Heart left ventricle (tissue), 16 donors: ENCODE data around the gene PYROXD2. TPM values are rescaled to one million over a fixed set of nuclear protein-coding genes. Genes with fewer than 3 reads are reported as not detected.

ENCODE experiments used
- ATAC-seq, 4 donors: fragments of 200-7000 bp; cut with Tn5 transposase; one replicate each; pipeline ENCODE4 v1.9.1; 2020 to 2022; ENCODE audit warnings: moderate library complexity in 4 of 4, mild to moderate bottlenecking in 3 of 4, moderate number of reproducible peaks in 1 of 4
- DNase-seq, 5 donors: peaks; one replicate each; pipeline ENCODE4 v3.0.0-alpha.2; 2020
- H3K27ac ChIP-seq, 12 donors: fragments of 200-600 bp; sonication (generic) in 4 of 12; one replicate each; pipeline versions ENCODE4 v1.5.0 to v1.8.0; 2016 to 2022; ENCODE audit warnings: mild to moderate bottlenecking in 2 of 12
- H3K27me3 ChIP-seq, 9 donors: fragments of 200-600 bp; sonication (generic) in 2 of 9; one replicate each; pipeline versions ENCODE4 v1.5.1 to v1.8.0; 2016 to 2022; ENCODE audit warnings: mild to moderate bottlenecking in 3 of 9
- H3K36me3 ChIP-seq, 9 donors: fragments of 200-600 bp; sonication (generic) in 2 of 9; one replicate each; pipeline versions ENCODE4 v1.5.0 to v1.8.0; 2018 to 2022; ENCODE audit warnings: mild to moderate bottlenecking in 2 of 9
- H3K4me1 ChIP-seq, 12 donors: fragments of 200-600 bp; sonication (generic) in 4 of 12; one replicate each; pipeline versions ENCODE4 v1.5.0 to v1.8.0; 2016 to 2022; ENCODE audit warnings: mild to moderate bottlenecking in 3 of 12
- H3K4me3 ChIP-seq, 12 donors: fragments of 200-600 bp; sonication (generic) in 4 of 12; one replicate each; pipeline versions ENCODE4 v1.5.0 to v1.8.0; 2017 to 2022; ENCODE audit warnings: mild to moderate bottlenecking in 9 of 12, moderate library complexity in 4 of 12
- H3K9me3 ChIP-seq, 12 donors: fragments of 200-600 bp; sonication (generic) in 4 of 12; one replicate each; pipeline versions ENCODE4 v1.5.0 to v1.8.0; 2016 to 2022; ENCODE audit warnings: mild to moderate bottlenecking in 1 of 12
- POLR2A ChIP-seq, 2 donors: fragments of 450-650 bp; IDR thresholded peaks; one replicate each; pipeline ENCODE4 v1.6.1; 2017; ENCODE audit warnings: antibody characterized with exemption in 2 of 2, mild to moderate bottlenecking in 2 of 2, moderate library complexity in 2 of 2
- WGBS, 4 donors: extraction: QIAGEN DNeasy Blood & Tissue Kit in 2 of 4; methylation state at CpG; one replicate each; pipeline versions ENCODE4 v1.1.5 to v1.1.7; 2013 to 2018; 5-methylcytosine and 5-hydroxymethylcytosine counted together
- intact Hi-C, 10 donors: fragments of 100-400 bp; cut with DNase I; formaldehyde crosslinking; loops; one replicate each; pipeline versions ENCODE4 v1.11.1 to v1.14.2; 2022
- polyA plus RNA-seq, 2 donors: library from polyadenylated mRNA; stranded (reverse); fragments of 200-250 nt; gene quantifications; one replicate each; pipeline ENCODE4 v1.2.3, GENCODE V29; 2013
- total RNA-seq, 9 donors: library from RNA; depleted of rRNA in 2 of 9; stranded (reverse); fragments of >200 nt in 2 of 9; fragmentation: NEBNext Ultra II Directional in 3 of 9; extraction: Animal tissue kit (Norgen Biotek cat#: 25700) in 3 of 9; gene quantifications; one replicate each; pipeline versions ENCODE4 v1.1.0 to v1.2.4, GENCODE V29; 2016 to 2023
- TF ChIP-seq, protein P1 (sequence below), 12 donors: fragments of 200-600 bp; sonication (generic) in 4 of 12; IDR thresholded peaks; one replicate each; pipeline versions ENCODE4 v1.5.0 to v1.8.0; 2018 to 2022; ENCODE audit warnings: antibody characterized with exemption in 12 of 12, mild to moderate bottlenecking in 5 of 12
- donor health status: ischemic (EF 13 %, LVEDD 7.1; RV severe dilation, severe dysfunction).
- donor health status: healthy with polysubstance abuse.
- donor health status: DM: no; HTN: yes; CAD: no.
- donor health status: DM: no; HTN: no; CAD: no.
- donor health status: ischemic (EF 25% LVEDD 6.9; RV normal size, moderate dysfunction).
- donor health status: ischemic (EF 25% LVEDD 5.7; RV mildly dilated, moderate dysfunction).
- donor health status: healthy.
- donor health status: DM: yes; HTN: yes; CAD: no.
- donor health status: ischemic (EF 35%, LVEDD 5.7; RV mildly dilated, moderate dysfunction).
- donor health status: nonischemic (EF 11% LVEDD 7.7; RV severe dilation, severe dysfunction).
- donor health status: DM: yes; HTN: yes; CAD: no.
- donor health status: PGD.
- donor health status: ischemic (EF 29% LVEDD 5.4; RV normal size, mild dysfunction).
- donor health status: nonischemic (EF 23%, LVEDD 6.1; RV moderate dilation, normal function).

PYROXD2 gene
- total and polyA plus RNA-seq, 11 donors = 4.1 to 22.0 (median 11.1) TPM

GRCh38 chr10:98449287-98449686 is 34.3 kb upstream of the PYROXD2 start:
- peaks cover 0 to 13% (median 6%) of the 10 kb centered on the region in 9 donors for H3K36me3 ChIP-seq
- intact Hi-C loops = no loop called here
- ATAC-seq = no peak
- no peak overlapping the region for H3K4me3 ChIP-seq
- no peaks in the 10 kb centered on the region for H3K27me3 ChIP-seq
- DNase-seq = no peak
- H3K4me1 ChIP-seq = peaks cover 0 to 24% (median 6%) of the 10 kb centered on the region in 12 donors
- H3K27ac ChIP-seq = no peak overlapping the region
- no peaks in the 10 kb centered on the region for H3K9me3 ChIP-seq
- TF ChIP-seq, protein P1, sequence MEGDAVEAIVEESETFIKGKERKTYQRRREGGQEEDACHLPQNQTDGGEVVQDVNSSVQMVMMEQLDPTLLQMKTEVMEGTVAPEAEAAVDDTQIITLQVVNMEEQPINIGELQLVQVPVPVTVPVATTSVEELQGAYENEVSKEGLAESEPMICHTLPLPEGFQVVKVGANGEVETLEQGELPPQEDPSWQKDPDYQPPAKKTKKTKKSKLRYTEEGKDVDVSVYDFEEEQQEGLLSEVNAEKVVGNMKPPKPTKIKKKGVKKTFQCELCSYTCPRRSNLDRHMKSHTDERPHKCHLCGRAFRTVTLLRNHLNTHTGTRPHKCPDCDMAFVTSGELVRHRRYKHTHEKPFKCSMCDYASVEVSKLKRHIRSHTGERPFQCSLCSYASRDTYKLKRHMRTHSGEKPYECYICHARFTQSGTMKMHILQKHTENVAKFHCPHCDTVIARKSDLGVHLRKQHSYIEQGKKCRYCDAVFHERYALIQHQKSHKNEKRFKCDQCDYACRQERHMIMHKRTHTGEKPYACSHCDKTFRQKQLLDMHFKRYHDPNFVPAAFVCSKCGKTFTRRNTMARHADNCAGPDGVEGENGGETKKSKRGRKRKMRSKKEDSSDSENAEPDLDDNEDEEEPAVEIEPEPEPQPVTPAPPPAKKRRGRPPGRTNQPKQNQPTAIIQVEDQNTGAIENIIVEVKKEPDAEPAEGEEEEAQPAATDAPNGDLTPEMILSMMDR (IDR thresholded peaks at IDR 0.05) = no peak
- no peak for TF ChIP-seq POLR2A (IDR thresholded peaks at IDR 0.05)

GRCh38 chr10:98446661-98447221 is 31.8 kb upstream of the PYROXD2 start, which contains the start of gene HPS1:
HPS1 (minus strand) TSS chr10:98446935; CDS start chr10:98443240, 3,695 bp downstream.
- ATAC-seq = peak; percentile 90 to 98 (median 96)
- TF ChIP-seq, protein P1 (IDR thresholded peaks at IDR 0.05) = peak in 3 of 12 donors; percentile 10 to 22 (median 17)
- TF ChIP-seq POLR2A (IDR thresholded peaks at IDR 0.05) = peak; percentile 51 to 78

DNA sequence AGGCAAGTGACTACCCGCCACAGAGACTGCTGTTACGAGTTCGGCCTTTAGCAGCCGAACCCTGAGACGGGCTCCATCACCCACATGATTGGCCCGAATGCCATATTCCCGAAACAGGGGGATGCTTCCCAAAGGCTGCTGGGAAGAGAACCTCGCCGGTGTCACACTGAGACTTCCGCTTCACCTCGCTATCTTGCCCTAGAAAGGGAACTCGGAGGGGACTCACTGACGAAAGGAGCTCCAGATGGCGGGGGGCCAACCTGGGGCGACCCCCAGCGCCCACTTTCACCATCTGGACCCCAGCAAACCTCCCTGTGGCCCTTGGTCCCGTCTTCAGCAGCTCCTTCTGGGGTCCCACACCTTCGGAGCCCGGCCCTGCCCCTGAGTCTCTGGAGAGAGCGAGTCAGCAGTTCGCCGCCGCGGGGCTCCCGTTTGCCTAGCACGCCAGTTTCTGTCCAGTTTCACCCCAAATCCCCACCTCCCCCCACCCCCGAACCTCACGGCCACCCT is 31.2 kb upstream of the PYROXD2 start:
- intact Hi-C loops = no loop called here
- Histone ChIP-seq H3K4me3 (peak overlapping the region; percentile 56 to 93 (median 77)), H3K27ac (peak overlapping the region; percentile 60 to 95 (median 88)), H3K27me3 (no peaks in the 10 kb centered on the region), H3K9me3 (no peaks in the 10 kb centered on the region), H3K4me1 (peaks cover 0 to 26% (median 6%) of the 10 kb centered on the region in 12 donors), H3K36me3 (peaks cover 0 to 40% (median 29%) of the 10 kb centered on the region in 9 donors)
- TF ChIP-seq POLR2A (IDR thresholded peaks at IDR 0.05) = no peak
- TF ChIP-seq, protein P1 (IDR thresholded peaks at IDR 0.05) = no peak
- 4 to 13% (median 6%) methylated on average over 15 to 28 of the region's 28 CpGs for WGBS, 4 donors
- ATAC-seq (peak; percentile 36 to 59 (median 49)), DNase-seq (peak in 2 of 5 donors; percentile 33 to 49)

More at GRCh38 chr10:98446661-98447221, 31.8 kb upstream of the PYROXD2 start, which contains the start of gene HPS1:
- H3K9me3 ChIP-seq = no peaks in the 10 kb centered on the region
- no peaks in the 10 kb centered on the region for H3K27me3 ChIP-seq
- H3K4me1 ChIP-seq = peaks cover 0 to 26% (median 6%) of the 10 kb centered on the region in 12 donors
- peak within 1 kb of the TSS; percentile 60 to 95 (median 88) for H3K27ac ChIP-seq
- 2 to 8% (median 3%) methylated on average over 13 to 47 of the region's 47 CpGs for WGBS, 4 donors
- H3K36me3 ChIP-seq = peaks cover 0 to 35% (median 26%) of the 10 kb centered on the region in 9 donors
- H3K4me3 ChIP-seq = peak within 1 kb of the TSS; percentile 56 to 93 (median 77)
- DNase-seq = peak; percentile 86 to 93 (median 88)
- intact Hi-C loops = no loop called here

GRCh38 chr10:98445200-98445812 is 30.3 kb upstream of the PYROXD2 start:
- ATAC-seq = no peak
- Histone ChIP-seq H3K27ac (peak overlapping the region in 6 of 12 donors; percentile 86 to 95 (median 90)), H3K27me3 (no peaks in the 10 kb centered on the region), H3K4me1 (peaks cover 0 to 26% (median 6%) of the 10 kb centered on the region in 12 donors), H3K4me3 (peak overlapping the region in 4 of 12 donors; percentile 73 to 93 (median 78)), H3K36me3 (peaks cover 0 to 49% (median 30%) of the 10 kb centered on the region in 9 donors), H3K9me3 (no peaks in the 10 kb centered on the region)
- WGBS, 4 donors = 56 to 66% (median 65%) methylated on average over 10 of the region's 10 CpGs
- intact Hi-C loops = no loop called here
- no peak for DNase-seq
- TF ChIP-seq, protein P1 (IDR thresholded peaks at IDR 0.05) = no peak
- TF ChIP-seq POLR2A (IDR thresholded peaks at IDR 0.05) = no peak
